Pons (tissue), 1 donor: ENCODE results near the gene EPSTI1.
"Not testable (repeated sequence)": the region's sequence is repeated elsewhere in the genome, so short reads cannot be mapped to it uniquely, and the experiment has no call there.

ENCODE experiments used
- DNase-seq: peaks from one replicate; pipeline ENCODE4 v3.0.0-alpha.2; 2016; ENCODE audit warnings: low spot score

Gene EPSTI1

GRCh38 chr13:43005460-43006236 lies 13.6 kb upstream of the EPSTI1 start:
- DNase-seq = no peak

GRCh38 chr13:43003729-43004128 lies 11.7 kb upstream of the EPSTI1 start:
- no peak for DNase-seq

GRCh38 chr13:43003010-43003409 lies 11.0 kb upstream of the EPSTI1 start:
- no peak for DNase-seq

- DNase-seq = no peak
These were observed 10.0 kb upstream of the EPSTI1 start for GRCh38 chr13:43002021-43002420.

- DNase-seq = no peak
These were observed 8.6 kb upstream of the EPSTI1 start for GRCh38 chr13:43000676-43001075.

GRCh38 chr13:42999491-42999890 lies 7.5 kb upstream of the EPSTI1 start:
- DNase-seq = no peak

- no peak for DNase-seq
These were observed 5.3 kb upstream of the EPSTI1 start for GRCh38 chr13:42997381-42997780.

- DNase-seq = no peak
These were observed 4.5 kb upstream of the EPSTI1 start for GRCh38 chr13:42996584-42996983.

- no peak for DNase-seq
These were observed 2.8 kb upstream of the EPSTI1 start for GRCh38 chr13:42994878-42995277.

GRCh38 chr13:42992764-42993122 lies 702 bp upstream of the EPSTI1 start:
- DNase-seq = no peak

- not testable (repeated sequence) for DNase-seq
These were observed 676 bp downstream of the EPSTI1 start for GRCh38 chr13:42991233-42991897.

GRCh38 chr13:42990291-42991232 lies 1.5 kb downstream of the EPSTI1 start:
- peak; percentile 11 for DNase-seq

- no peak for DNase-seq
These were observed 5.9 kb downstream of the EPSTI1 start for GRCh38 chr13:42986176-42986574.

GRCh38 chr13:42985312-42986175 lies 6.5 kb downstream of the EPSTI1 start:
- DNase-seq = no peak

- no peak for DNase-seq
These were observed 7.3 kb downstream of the EPSTI1 start for GRCh38 chr13:42984691-42985090.

GRCh38 chr13:42984026-42984425 lies 8.0 kb downstream of the EPSTI1 start:
- no peak for DNase-seq

- DNase-seq = no peak
These were observed 10.2 kb downstream of the EPSTI1 start for GRCh38 chr13:42981853-42982252.

GRCh38 chr13:42981317-42981716 lies 10.7 kb downstream of the EPSTI1 start:
- DNase-seq = no peak

GRCh38 chr13:42977219-42977659 lies 14.8 kb downstream of the EPSTI1 start:
- DNase-seq = no peak

- DNase-seq = no peak
These were observed 16.0 kb downstream of the EPSTI1 start for GRCh38 chr13:42976066-42976465.

- DNase-seq = no peak
These were observed 18.5 kb downstream of the EPSTI1 start for GRCh38 chr13:42973581-42973980.
